ENCODE results near the gene PGA4.
A peak's percentile ranks its signal among the peaks of the same experiment; 100 is the strongest.

The PGA4 gene

DNA sequence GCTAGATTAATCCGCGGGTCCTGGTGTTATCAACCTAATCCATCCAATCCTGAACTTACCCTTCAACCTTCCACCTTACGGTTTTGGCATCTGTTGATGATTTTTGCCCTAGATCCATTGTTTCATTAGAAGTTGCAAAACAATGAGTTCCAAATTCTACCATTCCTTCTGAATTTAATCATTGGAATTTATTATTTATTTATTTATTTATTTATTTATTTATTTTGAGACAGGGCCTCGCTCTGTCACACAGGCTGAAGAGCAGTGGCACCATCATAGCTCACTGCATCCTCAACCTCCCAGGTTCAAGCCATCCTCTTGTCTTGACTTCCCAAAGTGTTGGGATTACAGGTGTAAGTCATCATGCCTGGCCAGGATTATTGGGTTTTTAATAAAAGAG is 40.7 kb upstream of the PGA4 start:
- no peak for DNase-seq (ENCODE audit: low read depth)
- TF ChIP-seq, protein P1, sequence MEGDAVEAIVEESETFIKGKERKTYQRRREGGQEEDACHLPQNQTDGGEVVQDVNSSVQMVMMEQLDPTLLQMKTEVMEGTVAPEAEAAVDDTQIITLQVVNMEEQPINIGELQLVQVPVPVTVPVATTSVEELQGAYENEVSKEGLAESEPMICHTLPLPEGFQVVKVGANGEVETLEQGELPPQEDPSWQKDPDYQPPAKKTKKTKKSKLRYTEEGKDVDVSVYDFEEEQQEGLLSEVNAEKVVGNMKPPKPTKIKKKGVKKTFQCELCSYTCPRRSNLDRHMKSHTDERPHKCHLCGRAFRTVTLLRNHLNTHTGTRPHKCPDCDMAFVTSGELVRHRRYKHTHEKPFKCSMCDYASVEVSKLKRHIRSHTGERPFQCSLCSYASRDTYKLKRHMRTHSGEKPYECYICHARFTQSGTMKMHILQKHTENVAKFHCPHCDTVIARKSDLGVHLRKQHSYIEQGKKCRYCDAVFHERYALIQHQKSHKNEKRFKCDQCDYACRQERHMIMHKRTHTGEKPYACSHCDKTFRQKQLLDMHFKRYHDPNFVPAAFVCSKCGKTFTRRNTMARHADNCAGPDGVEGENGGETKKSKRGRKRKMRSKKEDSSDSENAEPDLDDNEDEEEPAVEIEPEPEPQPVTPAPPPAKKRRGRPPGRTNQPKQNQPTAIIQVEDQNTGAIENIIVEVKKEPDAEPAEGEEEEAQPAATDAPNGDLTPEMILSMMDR (conservative IDR thresholded peaks at IDR 0.05; ENCODE audit: low read depth, low read length) = no peak
- no peak overlapping the region for H3K4me3 ChIP-seq (ENCODE audit: low read length)

DNA sequence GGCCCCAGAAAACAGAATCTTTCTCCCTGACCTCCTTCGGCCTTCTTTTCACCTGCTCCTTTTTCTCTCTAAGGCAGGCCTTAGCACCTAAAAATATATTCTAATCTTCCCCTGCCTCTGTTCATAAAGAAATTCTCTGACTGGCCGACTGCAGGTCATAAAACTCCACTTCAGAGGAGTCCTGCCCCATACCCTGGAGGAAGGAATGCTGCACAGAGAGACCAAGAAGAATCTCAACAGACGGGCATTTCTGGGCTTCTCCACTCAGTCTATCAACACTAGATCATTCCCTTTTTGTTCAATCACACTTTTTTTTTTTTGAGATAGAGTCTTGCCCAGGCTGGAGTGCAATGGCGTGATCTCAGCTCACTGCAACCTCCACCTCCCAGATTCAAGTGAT is 38.5 kb upstream of the PGA4 start:
- TF ChIP-seq, protein P1 (conservative IDR thresholded peaks at IDR 0.05; ENCODE audit: low read depth, low read length) = peak; percentile 15
- no peak for DNase-seq (ENCODE audit: low read depth)
- no peak overlapping the region for H3K4me3 ChIP-seq (ENCODE audit: low read length)

DNA sequence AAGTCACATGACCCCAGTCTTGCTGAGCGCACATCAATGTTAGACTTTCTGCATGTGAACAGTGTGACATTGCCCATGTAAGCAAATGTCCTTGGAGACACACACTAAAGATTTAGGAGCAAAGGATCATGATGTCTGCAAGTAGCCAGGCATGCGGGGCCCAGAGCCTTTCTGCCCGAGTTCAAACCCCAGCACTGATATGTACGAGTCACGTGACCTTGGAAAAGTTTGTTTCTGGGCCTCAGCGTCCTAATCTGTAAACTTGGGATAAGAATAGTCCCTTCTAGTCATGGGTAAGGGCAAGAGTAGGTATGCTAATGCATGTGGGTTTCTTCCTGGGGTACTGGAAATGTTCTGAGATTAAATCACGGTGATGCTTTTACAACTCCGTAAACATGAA is 35.6 kb upstream of the PGA4 start:
- DNase-seq (ENCODE audit: low read depth) = no peak
- TF ChIP-seq, protein P1 (conservative IDR thresholded peaks at IDR 0.05; ENCODE audit: low read depth, low read length) = no peak
- H3K4me3 ChIP-seq (ENCODE audit: low read length) = no peak overlapping the region

DNA sequence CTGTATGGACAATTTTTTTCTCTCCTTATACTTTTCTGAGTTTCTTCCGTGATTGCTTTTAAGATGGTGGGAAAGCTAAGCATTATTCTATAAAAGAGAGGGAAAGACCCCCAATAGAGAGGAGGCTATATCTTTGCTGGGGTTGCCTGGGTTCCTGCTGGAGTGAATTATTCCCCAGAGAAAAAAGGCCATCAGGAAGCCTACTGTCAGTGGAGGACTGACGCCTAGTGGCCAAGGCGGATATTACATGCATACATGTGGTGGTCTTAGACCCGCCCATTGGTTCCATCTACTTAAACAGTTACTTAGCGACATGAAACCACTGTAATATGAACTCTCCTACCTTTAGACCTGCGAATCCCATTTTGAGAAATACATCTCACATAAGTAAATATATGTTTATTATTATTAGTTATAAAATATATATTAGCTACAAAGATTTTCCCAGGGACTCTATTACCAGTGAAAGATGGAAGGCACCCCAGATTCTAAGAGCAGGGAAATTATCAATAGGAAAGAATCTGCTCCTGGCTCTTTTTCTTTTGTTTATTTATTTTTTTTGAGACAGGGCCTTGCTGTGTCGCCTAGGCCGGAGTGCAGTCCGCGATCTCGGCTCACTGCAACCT is 34.5 kb upstream of the PGA4 start:
- TF ChIP-seq, protein P1 (conservative IDR thresholded peaks at IDR 0.05; ENCODE audit: low read depth, low read length) = peak; percentile 98
- no peak overlapping the region for H3K4me3 ChIP-seq (ENCODE audit: low read length)
- peak; percentile 32 for DNase-seq (ENCODE audit: low read depth)

DNA sequence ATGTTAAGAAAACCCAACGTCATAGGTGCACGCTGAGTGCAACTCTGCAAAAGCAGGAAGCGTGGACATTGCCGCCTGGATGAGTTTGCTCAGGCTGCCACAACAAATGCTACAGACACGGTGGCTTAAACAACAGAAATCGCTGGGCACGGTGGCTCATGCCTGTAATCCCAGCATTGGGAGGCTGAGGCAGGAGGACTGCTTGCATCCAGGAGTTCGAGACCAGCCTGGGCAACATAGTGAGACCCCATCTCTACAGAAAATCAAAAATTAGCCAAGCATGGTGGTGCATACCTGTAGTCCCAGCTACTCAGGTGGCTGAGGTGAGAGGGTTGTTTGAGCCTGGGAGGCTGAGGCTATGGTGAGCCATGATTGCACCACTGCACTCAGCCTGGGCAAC is 32.2 kb upstream of the PGA4 start:
- no peak overlapping the region for H3K4me3 ChIP-seq (ENCODE audit: low read length)
- TF ChIP-seq, protein P1 (conservative IDR thresholded peaks at IDR 0.05; ENCODE audit: low read depth, low read length) = no peak
- DNase-seq (ENCODE audit: low read depth) = no peak

DNA sequence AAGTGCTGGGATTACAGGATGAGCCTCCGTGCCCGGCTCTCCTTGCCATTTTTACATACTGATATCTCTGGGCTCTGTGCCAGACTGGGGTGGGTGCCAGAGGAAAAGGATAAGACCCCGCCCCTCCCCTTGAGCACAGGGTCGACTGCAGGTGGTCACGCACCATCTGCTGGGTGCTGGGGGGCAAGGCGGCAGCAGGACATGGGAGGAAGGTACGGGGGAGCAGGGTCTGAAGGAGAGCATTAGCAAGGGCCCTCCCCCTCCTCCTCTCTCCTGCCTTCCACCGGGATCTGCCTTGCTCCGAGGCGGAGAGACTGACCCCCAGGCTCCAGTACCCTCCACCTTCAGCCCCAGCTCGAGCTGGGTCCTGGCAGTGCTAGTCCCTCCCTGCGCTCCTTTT is 28.6 kb upstream of the PGA4 start:
- TF ChIP-seq, protein P1 (conservative IDR thresholded peaks at IDR 0.05; ENCODE audit: low read depth, low read length) = no peak
- no peak overlapping the region for H3K4me3 ChIP-seq (ENCODE audit: low read length)

DNA sequence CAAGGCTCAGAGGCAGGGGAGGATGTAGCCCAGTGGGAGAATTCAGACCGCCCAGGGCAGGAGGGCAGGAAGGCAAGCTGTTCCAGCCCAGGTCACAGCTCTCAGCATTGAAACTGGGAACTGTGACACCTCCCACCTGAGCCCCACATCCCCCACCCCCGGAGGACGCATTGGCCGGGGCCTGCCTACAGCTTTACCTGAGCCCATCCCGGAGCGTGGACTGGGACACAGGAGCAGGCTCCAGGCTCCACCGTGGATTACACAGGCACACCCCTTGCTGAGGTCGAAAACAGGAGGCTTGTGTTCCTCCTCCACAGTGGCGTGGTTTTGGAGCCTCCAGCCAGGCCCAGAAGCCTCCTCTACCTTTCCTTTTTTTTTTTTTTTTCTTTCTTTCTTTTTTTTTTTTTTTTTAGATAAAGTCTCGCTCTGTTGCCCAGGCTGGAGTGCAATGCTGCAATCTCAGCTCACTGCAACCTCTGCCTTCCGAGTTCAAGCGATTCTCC is 27.9 kb upstream of the PGA4 start:
- no peak overlapping the region for H3K4me3 ChIP-seq (ENCODE audit: low read length)
- TF ChIP-seq, protein P1 (conservative IDR thresholded peaks at IDR 0.05; ENCODE audit: low read depth, low read length) = no peak
- no peak for DNase-seq (ENCODE audit: low read depth)

More for the DNA sequence above, 28.6 kb upstream of the PGA4 start:
- no peak for DNase-seq (ENCODE audit: low read depth)
